HG03575 (cell line): Measurements from ENCODE around the gene SOCS3.
"Not testable (repeated sequence)": the region's sequence is repeated elsewhere in the genome, so short reads cannot be mapped to it uniquely, and the experiment has no call there.

Source experiments
- ATAC-seq: cut with Tn5 transposase; IDR thresholded peaks from one replicate; pipeline ENCODE4 v1.9.1; 2021; ENCODE audit not compliant: unreplicated experiment, insufficient number of reproducible peaks, low FRiP score; ENCODE audit errors: extremely low read depth

SOCS3 gene

GRCh38 chr17:78340183-78340955, 19.5 kb downstream of the SOCS3 start:
- no peak for ATAC-seq

- ATAC-seq, result no peak
These were observed 21.2 kb downstream of the SOCS3 start for GRCh38 chr17:78338486-78339259.

DNA sequence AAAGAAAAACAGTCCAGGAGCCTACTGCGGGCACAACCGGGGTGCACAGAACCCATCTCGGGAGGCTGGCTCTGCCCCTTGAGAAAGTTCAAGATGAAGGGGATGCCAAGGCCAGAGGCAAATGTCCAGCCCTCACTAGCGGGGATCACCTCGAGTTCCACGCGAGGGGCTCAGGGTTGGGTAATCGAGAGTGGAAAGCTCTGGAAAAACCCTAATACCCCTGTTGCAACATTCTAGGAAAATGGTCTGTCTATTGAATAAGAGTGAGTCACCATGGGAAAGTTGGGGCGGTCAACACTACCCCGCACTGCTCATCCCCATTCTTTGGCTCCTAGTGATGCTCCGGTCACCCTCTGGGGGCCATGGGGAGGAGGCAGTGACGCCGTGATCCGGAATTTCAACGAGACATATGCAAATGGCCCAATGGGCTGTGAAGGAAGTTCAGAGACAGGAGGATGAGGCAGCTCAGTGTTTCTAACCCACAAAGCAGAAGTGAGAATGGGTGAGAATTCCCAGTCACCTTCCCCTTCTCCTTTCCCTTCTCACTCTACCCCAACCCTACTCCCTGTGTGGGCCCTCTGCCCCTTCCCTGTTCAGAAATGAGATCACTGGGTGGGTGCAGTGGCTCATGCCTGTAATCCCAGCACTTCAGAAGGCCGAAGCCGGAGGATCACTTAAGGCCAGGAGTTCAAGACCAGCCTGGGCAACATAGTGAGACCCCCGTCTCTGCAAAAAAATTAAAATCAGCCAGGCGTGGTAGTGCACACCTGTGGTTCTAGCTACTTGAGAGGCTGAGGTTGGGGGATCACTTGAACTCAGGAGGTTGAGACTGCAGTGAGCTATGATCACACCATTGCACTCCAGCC, 22.4 kb downstream of the SOCS3 start:
- no peak for ATAC-seq

DNA sequence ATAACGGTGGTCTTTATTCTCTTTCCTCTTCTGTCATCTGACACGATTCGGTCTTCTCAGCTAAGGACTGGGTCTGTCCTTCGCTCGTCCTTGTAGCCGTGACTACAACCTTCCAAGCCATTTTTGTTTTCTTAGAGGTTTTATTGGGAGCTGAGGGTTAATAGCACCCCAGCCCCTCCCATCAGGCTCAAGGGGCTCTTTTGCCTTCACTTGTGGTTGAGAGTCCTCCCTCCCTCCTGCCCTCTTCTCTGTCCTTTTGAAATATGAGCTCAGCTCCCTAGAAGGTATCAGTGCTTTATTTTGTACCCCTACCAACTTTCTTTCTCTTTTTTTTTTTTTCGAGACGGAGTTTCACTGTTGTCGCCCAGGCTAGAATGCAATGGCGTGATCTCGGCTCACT, 24.7 kb downstream of the SOCS3 start:
- no peak for ATAC-seq

GRCh38 chr17:78332991-78333390, 26.9 kb downstream of the SOCS3 start:
- no peak for ATAC-seq

DNA sequence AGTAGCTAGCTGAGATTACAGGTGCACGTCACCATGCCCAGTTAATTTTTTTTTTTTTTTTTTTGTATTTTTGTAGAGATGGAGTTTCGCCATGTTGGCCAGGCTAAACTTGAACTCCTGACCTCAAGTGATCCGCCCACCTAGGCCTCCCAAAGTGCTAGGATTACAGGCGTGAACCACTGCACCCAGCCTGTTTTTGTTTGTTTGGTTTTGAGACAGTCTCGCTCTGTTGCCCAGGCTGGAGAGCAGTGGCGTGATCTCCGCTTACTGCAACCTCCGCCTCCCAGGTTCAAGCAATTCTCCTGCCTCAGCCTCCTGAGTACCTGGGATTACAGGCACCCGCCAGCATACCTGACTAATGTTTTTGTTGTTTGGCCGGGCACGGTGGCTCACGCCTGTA, 28.5 kb downstream of the SOCS3 start:
- not testable (repeated sequence) for ATAC-seq

DNA sequence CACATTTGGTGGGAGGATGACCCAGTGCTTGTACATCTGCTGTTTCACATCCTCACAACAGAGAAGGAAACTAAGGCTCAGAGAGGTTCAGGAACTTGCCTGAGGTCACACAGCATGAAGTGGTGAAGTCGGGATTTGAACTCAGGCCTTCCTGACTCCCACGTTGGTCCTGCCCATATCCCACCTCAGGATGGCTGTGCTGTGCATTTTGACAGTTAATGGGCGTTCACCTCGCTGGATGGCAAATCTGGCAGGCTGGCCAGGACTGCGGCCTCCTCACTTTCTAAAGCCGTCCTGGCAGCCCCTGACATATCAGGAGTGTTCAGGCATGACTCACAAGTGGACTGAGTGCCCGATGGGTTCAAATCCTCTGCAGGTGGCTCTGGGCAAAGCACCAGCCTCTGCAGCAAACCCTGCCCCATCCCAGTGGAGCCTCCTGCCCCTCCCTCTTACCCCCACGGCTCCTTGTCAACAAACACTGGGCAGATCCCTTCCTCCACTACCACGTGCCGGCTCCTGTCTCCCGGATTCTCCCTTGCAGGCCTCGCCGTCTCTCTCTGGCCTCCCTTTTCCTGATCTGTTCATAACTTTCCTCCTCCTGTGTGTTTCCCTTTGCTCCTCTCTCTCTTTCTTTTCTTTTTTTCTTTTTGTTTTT, 29.2 kb downstream of the SOCS3 start:
- ATAC-seq, result no peak

GRCh38 chr17:78329263-78330059, 30.4 kb downstream of the SOCS3 start:
- ATAC-seq, result no peak

- no peak for ATAC-seq
These were observed 32.0 kb downstream of the SOCS3 start for GRCh38 chr17:78327880-78328279.

DNA sequence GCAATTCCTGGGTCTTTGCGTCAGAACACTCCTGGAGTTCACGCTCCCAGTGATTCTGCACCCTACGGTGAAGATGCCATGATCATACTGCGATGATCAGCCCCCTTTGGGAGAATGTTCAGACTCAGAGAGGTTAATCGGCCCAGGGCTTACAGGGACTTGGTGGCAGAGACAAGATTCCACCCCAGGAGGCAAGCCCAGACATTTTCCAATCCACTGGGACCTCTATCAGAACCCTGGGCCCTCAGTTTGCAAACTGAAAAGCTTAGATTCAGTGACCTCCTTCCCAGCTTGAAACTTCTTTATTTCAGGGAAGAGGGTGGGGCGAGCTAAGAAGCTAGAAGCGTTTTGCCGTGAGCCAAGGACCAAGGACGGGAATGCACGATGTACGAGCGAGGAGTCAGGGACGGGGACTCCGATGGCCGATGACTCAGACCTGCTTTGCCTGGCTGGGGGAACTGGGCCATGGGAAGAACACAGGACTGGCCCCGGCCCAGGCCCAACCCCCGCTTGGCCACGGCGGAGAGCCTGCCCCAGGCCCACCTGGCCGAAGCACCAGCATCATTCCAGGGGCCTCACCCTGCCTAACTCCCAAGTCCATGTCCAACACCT, 34.7 kb downstream of the SOCS3 start:
- no peak for ATAC-seq

GRCh38 chr17:78324391-78325075, 35.3 kb downstream of the SOCS3 start:
- no peak for ATAC-seq

- no peak for ATAC-seq
These were observed 36.0 kb downstream of the SOCS3 start for GRCh38 chr17:78323826-78324390.

GRCh38 chr17:78322858-78323455, 36.9 kb downstream of the SOCS3 start:
- no peak for ATAC-seq

DNA sequence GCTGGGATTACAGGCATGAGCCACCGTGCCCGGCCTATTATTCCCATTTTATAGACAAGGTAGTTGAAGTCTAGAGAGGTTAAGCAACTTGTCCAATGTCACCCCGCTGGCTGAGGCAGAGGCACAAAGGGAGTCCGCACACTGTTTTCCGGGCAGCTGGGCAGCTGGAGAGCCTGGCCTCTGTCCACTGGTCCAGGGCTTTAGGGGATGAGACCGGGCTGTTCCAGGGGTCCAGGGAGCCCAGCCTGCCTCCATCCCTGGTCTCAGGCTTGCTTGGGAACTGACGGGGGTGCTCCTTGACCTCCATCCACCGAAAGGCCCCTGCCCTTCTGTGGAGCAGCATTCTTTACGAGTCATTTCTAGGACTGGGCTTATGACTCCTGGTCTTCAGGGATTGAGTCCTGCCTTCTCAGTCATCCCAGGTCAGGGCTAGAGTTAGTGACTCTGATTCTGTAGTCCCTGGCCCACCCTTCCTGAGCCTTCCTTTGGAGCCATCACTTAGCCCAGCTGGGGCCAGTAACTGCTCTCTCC, 37.5 kb downstream of the SOCS3 start:
- ATAC-seq, result no peak

GRCh38 chr17:78318843-78319242, 41.0 kb downstream of the SOCS3 start:
- ATAC-seq, result no peak

- ATAC-seq, result no peak
These were observed 41.5 kb downstream of the SOCS3 start for GRCh38 chr17:78318407-78318806.
